ENCODE data around the gene PP2D1.

DNA sequence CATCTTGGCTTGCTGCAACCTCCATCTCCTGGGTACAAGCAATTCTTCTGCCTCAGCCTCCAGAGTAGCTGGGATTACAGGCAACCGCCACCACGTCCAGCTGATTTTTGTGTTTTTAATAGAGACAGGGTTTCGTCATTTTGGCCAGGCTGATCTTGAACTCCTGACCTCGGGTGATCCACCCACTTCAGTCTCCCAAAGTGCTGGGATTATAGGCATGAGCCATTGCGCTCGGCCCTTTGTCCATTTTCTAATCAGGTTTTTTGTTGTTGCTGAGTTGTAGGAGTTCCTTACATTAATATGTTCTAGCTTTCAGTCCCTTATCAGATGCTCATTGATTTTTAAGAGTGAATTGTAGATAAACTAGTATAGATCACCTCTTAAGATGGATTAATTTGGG is 44.9 kb downstream of the PP2D1 start:
- no peak for TF ChIP-seq RAD21 (IDR thresholded peaks at IDR 0.05; ENCODE audit: low read depth)
- TF ChIP-seq CEBPB (IDR thresholded peaks at IDR 0.05; ENCODE audit: low read depth) = no peak
- no peak for TF ChIP-seq EZH2 (IDR thresholded peaks at IDR 0.05)
- TF ChIP-seq CBX3 (IDR thresholded peaks at IDR 0.05; ENCODE audit: low read depth) = no peak
- TF ChIP-seq POLR2AphosphoS5 (IDR thresholded peaks at IDR 0.05; ENCODE audit: low read depth, low read length) = no peak
- TF ChIP-seq, protein P1, sequence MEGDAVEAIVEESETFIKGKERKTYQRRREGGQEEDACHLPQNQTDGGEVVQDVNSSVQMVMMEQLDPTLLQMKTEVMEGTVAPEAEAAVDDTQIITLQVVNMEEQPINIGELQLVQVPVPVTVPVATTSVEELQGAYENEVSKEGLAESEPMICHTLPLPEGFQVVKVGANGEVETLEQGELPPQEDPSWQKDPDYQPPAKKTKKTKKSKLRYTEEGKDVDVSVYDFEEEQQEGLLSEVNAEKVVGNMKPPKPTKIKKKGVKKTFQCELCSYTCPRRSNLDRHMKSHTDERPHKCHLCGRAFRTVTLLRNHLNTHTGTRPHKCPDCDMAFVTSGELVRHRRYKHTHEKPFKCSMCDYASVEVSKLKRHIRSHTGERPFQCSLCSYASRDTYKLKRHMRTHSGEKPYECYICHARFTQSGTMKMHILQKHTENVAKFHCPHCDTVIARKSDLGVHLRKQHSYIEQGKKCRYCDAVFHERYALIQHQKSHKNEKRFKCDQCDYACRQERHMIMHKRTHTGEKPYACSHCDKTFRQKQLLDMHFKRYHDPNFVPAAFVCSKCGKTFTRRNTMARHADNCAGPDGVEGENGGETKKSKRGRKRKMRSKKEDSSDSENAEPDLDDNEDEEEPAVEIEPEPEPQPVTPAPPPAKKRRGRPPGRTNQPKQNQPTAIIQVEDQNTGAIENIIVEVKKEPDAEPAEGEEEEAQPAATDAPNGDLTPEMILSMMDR (IDR thresholded peaks at IDR 0.05 in 2 of 3, conservative IDR thresholded peaks at IDR 0.05 in 1 of 3; ENCODE audit: borderline replicate concordance in 1 of 3, insufficient read depth in 1 of 3, low read depth in 2 of 3, low read length in 2 of 3) = no peak
- TF ChIP-seq, protein P2, sequence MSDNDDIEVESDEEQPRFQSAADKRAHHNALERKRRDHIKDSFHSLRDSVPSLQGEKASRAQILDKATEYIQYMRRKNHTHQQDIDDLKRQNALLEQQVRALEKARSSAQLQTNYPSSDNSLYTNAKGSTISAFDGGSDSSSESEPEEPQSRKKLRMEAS (IDR thresholded peaks at IDR 0.05) = no peak
- TF ChIP-seq, protein P3, sequence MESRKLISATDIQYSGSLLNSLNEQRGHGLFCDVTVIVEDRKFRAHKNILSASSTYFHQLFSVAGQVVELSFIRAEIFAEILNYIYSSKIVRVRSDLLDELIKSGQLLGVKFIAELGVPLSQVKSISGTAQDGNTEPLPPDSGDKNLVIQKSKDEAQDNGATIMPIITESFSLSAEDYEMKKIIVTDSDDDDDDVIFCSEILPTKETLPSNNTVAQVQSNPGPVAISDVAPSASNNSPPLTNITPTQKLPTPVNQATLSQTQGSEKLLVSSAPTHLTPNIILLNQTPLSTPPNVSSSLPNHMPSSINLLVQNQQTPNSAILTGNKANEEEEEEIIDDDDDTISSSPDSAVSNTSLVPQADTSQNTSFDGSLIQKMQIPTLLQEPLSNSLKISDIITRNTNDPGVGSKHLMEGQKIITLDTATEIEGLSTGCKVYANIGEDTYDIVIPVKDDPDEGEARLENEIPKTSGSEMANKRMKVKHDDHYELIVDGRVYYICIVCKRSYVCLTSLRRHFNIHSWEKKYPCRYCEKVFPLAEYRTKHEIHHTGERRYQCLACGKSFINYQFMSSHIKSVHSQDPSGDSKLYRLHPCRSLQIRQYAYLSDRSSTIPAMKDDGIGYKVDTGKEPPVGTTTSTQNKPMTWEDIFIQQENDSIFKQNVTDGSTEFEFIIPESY (IDR thresholded peaks at IDR 0.05; ENCODE audit: extremely low read depth, insufficient replicate concordance, low read length) = no peak
- TF ChIP-seq EGR1 (IDR thresholded peaks at IDR 0.05; ENCODE audit: low read depth) = no peak
- no peak for TF ChIP-seq YY1 (IDR thresholded peaks at IDR 0.05; ENCODE audit: extremely low read depth, insufficient replicate concordance, low read depth, low read length)
- TF ChIP-seq SP1 (IDR thresholded peaks at IDR 0.05; ENCODE audit: low read depth) = no peak
